Skin of body (tissue), 2 donors: ENCODE data around the gene ZMYM4. TPM values are rescaled to one million over a fixed set of nuclear protein-coding genes. Genes with fewer than 3 reads are reported as not detected.

Experiments
- DNase-seq: peaks from one replicate; lab custom pipeline; 2025; lab: John Stamatoyannopoulos, UW
- total RNA-seq: library from RNA; depleted of rRNA; stranded (reverse); fragments of >200 nt; gene quantifications from one replicate; pipeline ENCODE4 v1.2.3, GENCODE V29; 2014

Gene ZMYM4
- total RNA-seq, 1 donor from 2014 or later, result 39.7 TPM

DNA sequence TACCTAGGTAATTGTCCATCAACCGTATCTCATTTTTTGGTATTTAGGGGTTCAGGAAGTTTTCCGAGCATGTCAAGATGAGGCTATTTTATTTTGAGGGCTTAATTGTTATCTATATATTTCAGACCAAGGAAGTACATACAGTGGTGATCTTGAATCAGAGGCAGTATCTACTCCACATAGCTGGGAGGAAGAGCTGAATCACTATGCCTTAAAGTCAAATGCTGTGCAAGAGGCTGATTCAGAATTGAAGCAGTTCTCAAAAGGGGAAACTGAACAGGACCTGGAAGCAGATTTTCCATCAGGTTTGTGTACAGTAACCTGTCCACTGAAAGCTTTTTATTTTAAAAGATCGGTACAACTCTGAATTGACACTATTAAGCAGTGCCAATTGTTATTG is 130.2 kb downstream of the ZMYM4 start:
- no peak for DNase-seq

GRCh38 chr1:35401049-35401448 is 132.5 kb downstream of the ZMYM4 start:
- no peak for DNase-seq

DNA sequence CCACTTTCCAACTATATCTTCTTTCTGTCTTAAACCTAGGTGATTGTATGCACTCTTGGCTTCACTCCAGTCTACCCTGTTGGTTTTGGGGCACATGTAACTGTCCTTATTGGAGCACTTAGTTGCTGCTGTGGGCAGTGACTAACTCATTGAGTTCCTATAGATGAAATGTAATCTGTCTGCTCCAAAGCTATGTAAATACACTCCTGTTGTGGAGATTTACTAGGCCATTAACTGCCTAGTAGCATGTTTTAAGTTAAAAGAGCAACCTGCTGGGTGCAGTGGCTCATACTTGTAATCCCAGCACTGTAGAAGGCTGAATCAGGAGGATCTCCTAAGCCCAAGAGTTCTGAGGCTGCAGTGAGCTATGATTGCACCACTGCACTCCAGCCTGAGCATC is 137.6 kb downstream of the ZMYM4 start:
- DNase-seq, result no peak

GRCh38 chr1:35407743-35408142 is 139.2 kb downstream of the ZMYM4 start:
- DNase-seq, result no peak

GRCh38 chr1:35408925-35409324 is 140.4 kb downstream of the ZMYM4 start:
- DNase-seq, result no peak

DNA sequence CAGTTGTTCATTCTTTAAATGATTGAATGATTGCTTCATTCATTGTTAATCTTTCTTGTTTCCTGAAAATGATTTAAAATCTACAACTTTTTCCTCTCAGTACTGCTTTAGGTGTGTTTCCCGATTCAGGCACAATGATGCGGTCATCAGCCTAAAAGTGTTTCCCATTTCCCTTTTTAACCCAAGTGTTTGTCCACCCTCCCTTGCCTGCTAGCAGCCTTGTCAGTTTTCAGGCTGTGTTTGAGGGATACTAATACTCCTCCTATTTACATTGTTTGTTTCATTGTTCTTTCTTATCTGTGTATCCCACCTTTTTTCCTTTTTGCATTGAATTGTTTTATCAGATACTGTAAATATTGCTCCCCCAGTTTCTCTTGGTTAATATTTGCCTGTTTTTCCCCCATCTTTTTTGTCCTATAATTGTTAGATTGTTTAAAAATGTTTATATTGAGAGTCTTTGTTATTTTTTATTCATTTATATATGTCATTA is 157.6 kb downstream of the ZMYM4 start:
- DNase-seq, result no peak

- no peak for DNase-seq
These were observed 159.9 kb downstream of the ZMYM4 start for GRCh38 chr1:35428360-35428759.

DNA sequence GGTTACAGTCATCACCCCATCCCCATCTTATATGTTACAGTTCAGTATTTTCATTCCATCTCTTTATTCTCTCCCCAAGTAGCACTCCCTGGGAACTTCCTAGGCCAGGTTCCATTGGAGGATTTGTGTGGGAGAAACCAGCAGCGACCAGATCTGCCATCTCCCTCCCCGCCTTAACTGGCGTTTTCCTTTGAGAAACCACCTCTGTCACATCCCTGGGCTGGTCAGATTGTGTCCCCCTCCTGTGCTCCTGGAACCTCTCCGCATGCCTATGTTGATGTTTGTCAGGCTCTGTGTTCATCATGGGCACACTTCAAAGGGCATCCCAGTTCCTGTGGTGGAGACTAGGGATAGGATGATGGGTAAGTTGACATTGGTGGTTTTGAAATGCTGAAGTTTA is 162.3 kb downstream of the ZMYM4 start:
- no peak for DNase-seq

DNA sequence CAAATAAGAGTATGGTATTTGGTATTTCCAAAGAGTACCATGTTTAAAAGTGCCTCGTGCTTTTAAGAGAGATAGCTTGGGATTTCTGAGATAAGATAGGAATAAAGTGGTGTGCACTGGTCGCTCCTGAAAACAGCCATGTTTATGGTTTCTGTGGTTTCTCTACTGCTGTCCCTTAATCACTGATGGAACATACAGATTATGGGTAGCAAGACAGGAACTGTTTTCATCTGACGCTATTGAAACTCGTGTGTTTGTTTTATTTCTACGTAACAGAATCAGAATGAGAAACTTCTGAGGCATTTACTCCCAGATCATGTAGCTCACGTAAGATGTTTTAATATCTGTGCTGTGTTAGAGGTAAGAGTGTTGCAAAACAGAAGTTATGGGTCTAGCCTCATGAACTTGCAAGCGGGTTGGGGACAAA is 162.7 kb downstream of the ZMYM4 start:
- no peak for DNase-seq

- no peak for DNase-seq
These were observed 163.7 kb downstream of the ZMYM4 start for GRCh38 chr1:35432231-35432630.

GRCh38 chr1:35433714-35434113 is 165.2 kb downstream of the ZMYM4 start:
- no peak for DNase-seq

- DNase-seq, result no peak
These were observed 166.2 kb downstream of the ZMYM4 start for GRCh38 chr1:35434703-35435102.

GRCh38 chr1:35436078-35436477 is 167.6 kb downstream of the ZMYM4 start:
- no peak for DNase-seq

- DNase-seq, result no peak
These were observed 168.7 kb downstream of the ZMYM4 start for GRCh38 chr1:35437200-35437599.

DNA sequence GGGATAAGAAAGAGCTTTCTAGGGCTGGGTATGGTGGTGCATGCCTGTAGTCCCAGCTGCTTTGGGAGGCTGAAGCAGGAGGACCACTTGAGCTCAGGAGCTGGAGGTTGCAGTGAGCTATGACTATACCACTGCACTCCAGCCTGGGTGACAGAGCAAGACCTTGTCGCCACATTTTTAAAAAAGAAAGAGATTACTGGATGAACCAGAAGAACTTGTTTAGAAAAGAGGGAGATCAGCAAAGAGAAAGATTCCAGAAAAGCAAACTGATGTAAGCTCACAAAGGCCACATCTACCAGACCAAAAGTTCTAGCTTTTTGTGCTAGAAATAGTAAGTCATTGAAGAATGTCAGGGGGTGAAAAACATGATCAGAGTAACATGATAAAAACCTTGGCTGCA is 171.1 kb downstream of the ZMYM4 start:
- no peak for DNase-seq

DNA sequence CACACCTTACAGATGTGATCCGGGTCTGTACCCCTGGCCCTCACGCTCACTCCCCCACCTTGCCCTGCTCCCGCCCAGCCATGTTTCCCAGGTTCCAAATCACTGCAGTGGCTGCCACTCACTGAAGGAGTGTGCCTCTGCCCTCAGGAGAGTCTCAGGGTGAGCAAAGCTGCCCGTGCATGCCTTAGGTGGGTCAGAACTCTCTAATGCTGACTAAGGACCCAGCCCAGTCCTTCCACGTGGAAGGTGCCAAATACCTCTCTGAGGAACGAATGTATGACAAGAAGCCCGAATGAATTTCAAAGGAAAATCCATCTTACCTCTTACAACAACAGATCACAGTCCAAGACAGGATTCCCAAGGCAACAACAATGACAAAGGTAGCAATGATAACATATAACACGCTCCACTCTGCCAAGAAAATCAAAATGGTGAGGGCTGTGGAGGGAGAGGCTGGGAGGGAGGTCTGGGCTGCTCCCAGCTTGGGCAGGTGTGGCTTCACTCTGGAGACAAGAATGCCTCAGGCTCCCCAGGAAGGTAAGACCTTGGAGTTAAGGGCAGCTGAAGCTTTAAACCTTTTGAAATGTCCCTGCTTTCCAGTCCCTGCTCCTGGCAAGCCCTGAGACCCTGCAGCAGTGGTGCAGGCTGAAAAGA is 173.5 kb downstream of the ZMYM4 start:
- no peak for DNase-seq

GRCh38 chr1:35442734-35443133 is 174.2 kb downstream of the ZMYM4 start:
- no peak for DNase-seq

GRCh38 chr1:35443768-35444518 is 175.4 kb downstream of the ZMYM4 start:
- DNase-seq, result no peak

- DNase-seq, result no peak
These were observed 175.9 kb downstream of the ZMYM4 start for GRCh38 chr1:35444519-35444774.

GRCh38 chr1:35447278-35447677 is 178.8 kb downstream of the ZMYM4 start:
- DNase-seq, result no peak

DNA sequence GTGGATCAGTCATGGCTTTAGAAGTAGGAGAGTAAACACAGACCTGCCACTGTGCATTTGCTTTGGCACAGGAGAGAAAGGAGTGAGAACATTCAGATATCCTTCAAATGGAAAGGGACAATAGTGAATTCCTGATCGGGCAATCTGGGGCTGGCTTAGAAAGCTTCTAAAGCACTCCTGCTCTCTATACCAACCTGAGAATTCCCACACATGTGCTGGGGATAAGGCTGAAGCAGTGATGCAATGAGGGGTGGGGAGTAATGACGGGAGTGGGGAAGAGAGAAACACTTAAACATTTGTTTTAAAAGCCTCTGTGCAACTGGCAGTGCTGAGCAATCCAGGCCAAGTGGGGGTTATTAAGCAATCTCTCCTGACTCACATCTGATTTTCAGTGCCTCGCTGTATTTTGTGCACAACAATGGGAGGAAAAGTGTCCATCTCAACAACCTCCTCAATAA is 179.9 kb downstream of the ZMYM4 start:
- DNase-seq, result no peak

GRCh38 chr1:35449334-35450008 is 181.0 kb downstream of the ZMYM4 start:
- DNase-seq, result no peak

- DNase-seq, result no peak
These were observed 182.6 kb downstream of the ZMYM4 start for GRCh38 chr1:35451125-35451528.
